Endothelial cell (in vitro differentiated cells): ENCODE results near the gene RNF169. TPM values are rescaled to one million over a fixed set of nuclear protein-coding genes. Genes with fewer than 3 reads are reported as not detected.
A peak's percentile ranks its signal among the peaks of the same experiment; 100 is the strongest.

ENCODE experiments used
- DNase-seq: peaks from one replicate; pipeline ENCODE4 v3.0.0; 2021; ENCODE audit warnings: low spot score
- H3K27ac Mint-ChIP-seq: one replicate; pipeline ENCODE4 v1.8.0; 2021; ENCODE audit warnings: mixed read lengths, inconsistent platforms; ENCODE audit not compliant: unreplicated experiment
- H3K27me3 Mint-ChIP-seq: one replicate; pipeline ENCODE4 v1.8.0; 2021; ENCODE audit warnings: mild to moderate bottlenecking, moderate library complexity, mixed read lengths, inconsistent platforms; ENCODE audit not compliant: unreplicated experiment
- H3K36me3 Mint-ChIP-seq: one replicate; pipeline ENCODE4 v1.8.0; 2021; ENCODE audit warnings: mild to moderate bottlenecking, low read depth, mixed read lengths, inconsistent platforms; ENCODE audit not compliant: unreplicated experiment
- H3K4me1 Mint-ChIP-seq: one replicate; pipeline ENCODE4 v1.8.0; 2021; ENCODE audit warnings: mild to moderate bottlenecking, mixed read lengths, inconsistent platforms; ENCODE audit not compliant: unreplicated experiment
- H3K4me3 Mint-ChIP-seq: one replicate; pipeline ENCODE4 v1.8.0; 2021; ENCODE audit warnings: mild to moderate bottlenecking, mixed read lengths, inconsistent platforms; ENCODE audit not compliant: unreplicated experiment
- H3K9me3 Mint-ChIP-seq: one replicate; pipeline ENCODE4 v1.8.0; 2021; ENCODE audit warnings: mixed read lengths, inconsistent platforms; ENCODE audit not compliant: unreplicated experiment
- CTCF ChIP-seq: fragments of 200-600 bp; sonication (generic); IDR thresholded peaks from one replicate; pipeline ENCODE4 v1.5.0; 2021; ENCODE audit warnings: antibody characterized with exemption; ENCODE audit not compliant: unreplicated experiment
- total RNA-seq: library from RNA; stranded (reverse); fragmentation: NEBNext Ultra II Directional; extraction: Animal tissue kit (Norgen Biotek cat#: 25700); gene quantifications from one replicate; pipeline ENCODE4 v1.2.1, GENCODE V29; 2021; ENCODE audit not compliant: unreplicated experiment

RNF169 gene
- total RNA-seq, 1 donor from 2014 or later = 16.8 TPM

DNA sequence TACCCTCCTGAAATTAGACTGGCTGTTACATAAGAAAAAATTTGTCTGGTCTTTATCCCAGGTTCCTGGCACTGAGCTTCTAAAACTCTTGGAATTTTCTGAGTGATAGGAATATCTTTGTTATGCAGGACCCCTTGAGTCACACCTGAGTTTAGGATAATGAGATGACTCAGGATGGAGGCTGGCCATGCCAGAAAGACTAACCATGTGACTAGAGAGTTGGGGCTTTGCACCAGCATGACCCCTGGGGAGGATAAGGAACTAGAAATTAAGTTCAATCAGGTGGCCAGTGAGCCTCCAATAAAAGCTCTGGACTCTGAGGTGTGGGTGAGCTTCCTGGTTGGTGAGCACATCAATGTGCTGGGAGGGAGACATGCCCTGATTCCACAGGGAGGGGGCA, 112.1 kb downstream of the RNF169 start:
- Mint-ChIP-seq H3K27ac (no peak overlapping the region), H3K4me3 (peak overlapping the region; percentile 57), H3K36me3 (peaks cover 72% of the 10 kb centered on the region), H3K4me1 (no peaks in the 10 kb centered on the region), H3K27me3 (peaks cover 5% of the 10 kb centered on the region), H3K9me3 (no peaks in the 10 kb centered on the region)
- no peak for DNase-seq
- no peak for TF ChIP-seq CTCF

DNA sequence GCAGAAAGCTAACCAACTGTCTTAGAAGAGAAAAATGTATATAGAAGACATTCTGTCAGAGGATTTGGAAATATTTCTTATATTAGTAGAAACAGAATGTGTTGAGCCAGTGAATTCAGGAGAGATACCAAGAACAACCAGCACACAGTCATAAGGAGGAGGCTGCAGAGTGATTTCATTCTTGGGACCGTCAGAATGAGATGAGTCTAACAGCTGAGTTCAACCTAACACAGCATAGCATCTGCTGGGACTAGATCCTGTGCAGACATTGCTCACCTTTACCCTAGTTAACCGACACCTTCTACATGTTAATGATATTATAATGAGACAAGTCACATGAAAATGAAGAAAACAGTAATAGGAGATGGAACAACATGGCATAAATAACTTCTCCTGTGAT, 114.8 kb downstream of the RNF169 start:
- Mint-ChIP-seq H3K27ac (no peak overlapping the region), H3K36me3 (peaks cover 87% of the 10 kb centered on the region), H3K27me3 (peaks cover 5% of the 10 kb centered on the region), H3K4me3 (peak overlapping the region; percentile 60), H3K9me3 (peaks cover 12% of the 10 kb centered on the region), H3K4me1 (no peaks in the 10 kb centered on the region)
- DNase-seq = no peak
- no peak for TF ChIP-seq CTCF

DNA sequence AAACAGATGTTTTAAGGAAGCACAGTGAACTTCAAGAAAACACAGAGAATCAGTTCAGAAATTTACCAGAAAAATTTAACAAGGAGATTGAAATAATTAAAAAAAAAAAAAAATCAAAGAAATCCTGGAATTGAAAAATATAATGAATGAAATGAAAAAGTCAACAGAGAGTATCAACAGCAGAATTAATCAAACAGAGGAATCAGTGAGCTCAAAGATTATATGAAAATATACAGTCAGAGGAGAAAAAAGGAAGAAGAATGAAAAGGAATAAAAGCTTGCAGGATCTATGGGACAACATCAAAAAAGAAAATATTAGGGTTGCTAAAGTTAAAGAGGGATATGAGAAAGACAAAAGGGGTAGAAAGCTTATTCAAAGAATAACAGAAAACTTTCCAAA, 117.9 kb downstream of the RNF169 start:
- Mint-ChIP-seq H3K27me3 (peaks cover 2% of the 10 kb centered on the region), H3K36me3 (peaks cover 88% of the 10 kb centered on the region), H3K4me3 (peak overlapping the region; percentile 48), H3K27ac (no peak overlapping the region), H3K4me1 (no peaks in the 10 kb centered on the region), H3K9me3 (peaks cover 22% of the 10 kb centered on the region)
- TF ChIP-seq CTCF = no peak
- DNase-seq = no peak

DNA sequence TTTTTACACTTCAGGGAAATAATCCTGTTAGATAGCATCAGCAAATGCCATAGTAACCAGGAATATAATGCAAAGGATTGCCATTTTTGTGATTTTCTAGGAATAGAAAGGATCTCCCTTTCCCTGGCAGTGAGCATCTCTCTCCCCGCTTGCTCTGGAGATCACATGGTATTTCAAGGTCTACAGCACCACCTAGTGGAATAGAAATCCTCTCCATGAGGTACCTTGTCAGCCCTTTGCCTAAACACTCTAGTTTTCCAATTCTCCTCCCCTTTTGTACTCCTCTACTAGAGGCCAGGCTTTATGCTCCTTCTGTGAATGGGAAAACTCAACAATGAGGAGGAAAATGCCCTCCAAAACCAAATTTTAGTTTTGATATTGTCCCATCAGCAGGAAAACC, 121.8 kb downstream of the RNF169 start:
- Mint-ChIP-seq H3K4me1 (no peaks in the 10 kb centered on the region), H3K9me3 (peaks cover 27% of the 10 kb centered on the region), H3K27ac (no peak overlapping the region), H3K36me3 (peaks cover 88% of the 10 kb centered on the region), H3K27me3 (no peaks in the 10 kb centered on the region), H3K4me3 (peak overlapping the region; percentile 72)
- no peak for DNase-seq
- TF ChIP-seq CTCF = no peak

DNA sequence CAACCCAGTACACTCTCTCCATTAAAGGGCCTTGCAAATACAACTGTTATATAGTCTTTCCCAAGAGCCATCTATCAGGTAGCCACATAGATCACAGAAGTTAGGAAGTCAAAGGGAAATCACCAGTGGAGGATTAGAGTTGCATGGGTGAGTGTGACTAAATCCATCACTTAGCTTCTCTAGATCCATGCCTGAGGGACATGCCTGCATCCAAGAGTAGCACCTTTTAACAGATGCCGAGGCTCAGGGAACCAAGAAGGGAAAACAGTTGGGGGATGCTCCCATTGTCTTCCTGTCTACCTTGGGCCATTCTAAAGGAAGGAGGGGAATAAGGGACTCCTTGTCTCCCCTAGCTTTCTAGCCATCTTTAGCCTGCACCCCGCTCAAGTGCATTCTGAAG, 122.4 kb downstream of the RNF169 start:
- no peak for DNase-seq
- Mint-ChIP-seq H3K4me1 (no peaks in the 10 kb centered on the region), H3K4me3 (peak overlapping the region; percentile 87), H3K27ac (no peak overlapping the region), H3K9me3 (peaks cover 27% of the 10 kb centered on the region), H3K36me3 (peaks cover 88% of the 10 kb centered on the region), H3K27me3 (no peaks in the 10 kb centered on the region)
- TF ChIP-seq CTCF = no peak
